ENCODE data around the gene SH3BGR.

The SH3BGR gene

GRCh38 chr21:39552856-39553255, 101.1 kb downstream of the SH3BGR start:
- ATAC-seq (replicated peaks; ENCODE audit: extremely low read depth, poor library complexity, severe bottlenecking) (no peak), DNase-seq (ENCODE audit: low spot score in 2 of 2) (no peak)
- Mint-ChIP-seq H3K4me3 (no peak overlapping the region), H3K27me3 (peaks cover 14% of the 10 kb centered on the region), H3K36me3 (ENCODE audit: insufficient read depth) (no peaks in the 10 kb centered on the region), H3K4me1 (no peaks in the 10 kb centered on the region), H3K27ac (ENCODE audit: low read depth) (no peak overlapping the region), H3K9me3 (no peaks in the 10 kb centered on the region)

DNA sequence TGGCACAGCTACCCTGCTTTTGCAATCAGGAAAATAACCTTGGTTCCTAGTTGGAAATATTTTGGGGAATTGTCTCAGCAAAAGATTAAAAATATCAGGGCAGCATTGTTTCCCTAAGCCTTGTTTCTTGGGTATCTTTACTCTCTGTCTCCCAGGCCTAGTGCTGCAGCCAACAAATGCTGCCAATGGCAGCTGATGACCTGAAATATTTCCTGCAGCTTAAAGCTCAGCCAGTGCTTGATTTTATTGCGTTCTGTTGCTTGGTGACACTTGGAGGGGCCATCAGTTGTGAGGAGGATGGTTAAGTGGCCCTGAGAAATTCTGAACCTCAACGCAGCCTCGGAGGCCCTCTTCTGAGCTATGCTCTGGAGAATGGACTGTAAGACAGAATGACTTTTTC, 101.6 kb downstream of the SH3BGR start:
- DNase-seq (ENCODE audit: low spot score in 2 of 2) (no peak), ATAC-seq (replicated peaks; ENCODE audit: extremely low read depth, poor library complexity, severe bottlenecking) (no peak)
- Mint-ChIP-seq H3K36me3 (ENCODE audit: insufficient read depth) (no peaks in the 10 kb centered on the region), H3K27ac (ENCODE audit: low read depth) (no peak overlapping the region), H3K4me3 (no peak overlapping the region), H3K4me1 (no peaks in the 10 kb centered on the region), H3K9me3 (peaks cover 4% of the 10 kb centered on the region), H3K27me3 (peaks cover 9% of the 10 kb centered on the region)

GRCh38 chr21:39555911-39556590, 104.3 kb downstream of the SH3BGR start:
- ATAC-seq (replicated peaks; ENCODE audit: extremely low read depth, poor library complexity, severe bottlenecking): no peak
- no peak for DNase-seq (ENCODE audit: low spot score in 2 of 2)
- Mint-ChIP-seq H3K27ac (ENCODE audit: low read depth) (no peak overlapping the region), H3K36me3 (ENCODE audit: insufficient read depth) (no peaks in the 10 kb centered on the region), H3K9me3 (peaks cover 5% of the 10 kb centered on the region), H3K4me1 (no peaks in the 10 kb centered on the region), H3K4me3 (no peak overlapping the region), H3K27me3 (peaks cover 5% of the 10 kb centered on the region)

- no peaks in the 10 kb centered on the region for H3K27me3 Mint-ChIP-seq
- no peak for ATAC-seq (replicated peaks; ENCODE audit: extremely low read depth, poor library complexity, severe bottlenecking)
- H3K4me3 Mint-ChIP-seq: no peak overlapping the region
- DNase-seq (ENCODE audit: low spot score in 2 of 2): no peak
- peaks cover 5% of the 10 kb centered on the region for H3K9me3 Mint-ChIP-seq
- H3K36me3 Mint-ChIP-seq (ENCODE audit: insufficient read depth): no peaks in the 10 kb centered on the region
- H3K27ac Mint-ChIP-seq (ENCODE audit: low read depth): no peak overlapping the region
- no peaks in the 10 kb centered on the region for H3K4me1 Mint-ChIP-seq
These were observed 107.7 kb downstream of the SH3BGR start for GRCh38 chr21:39559511-39559910.

DNA sequence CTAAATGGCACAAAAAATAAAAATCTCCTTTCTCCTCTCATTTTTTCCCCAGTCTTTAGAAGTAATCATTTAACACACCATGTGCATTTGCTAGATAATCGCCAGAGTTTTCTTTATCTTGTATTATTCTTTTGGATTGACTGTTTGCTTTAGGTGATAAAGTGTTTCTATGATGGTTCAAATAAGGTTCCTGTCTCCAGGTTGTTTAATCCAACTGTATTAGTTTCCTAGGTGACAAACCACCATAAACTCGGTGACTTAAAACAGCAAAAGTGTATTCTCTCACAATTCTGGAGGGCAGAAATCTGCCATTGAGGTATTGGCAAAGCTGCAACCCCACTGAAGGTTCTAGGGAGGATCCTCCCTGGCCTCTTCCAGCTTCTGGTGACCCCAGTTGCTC, 109.4 kb downstream of the SH3BGR start:
- no peak for ATAC-seq (replicated peaks; ENCODE audit: extremely low read depth, poor library complexity, severe bottlenecking)

DNA sequence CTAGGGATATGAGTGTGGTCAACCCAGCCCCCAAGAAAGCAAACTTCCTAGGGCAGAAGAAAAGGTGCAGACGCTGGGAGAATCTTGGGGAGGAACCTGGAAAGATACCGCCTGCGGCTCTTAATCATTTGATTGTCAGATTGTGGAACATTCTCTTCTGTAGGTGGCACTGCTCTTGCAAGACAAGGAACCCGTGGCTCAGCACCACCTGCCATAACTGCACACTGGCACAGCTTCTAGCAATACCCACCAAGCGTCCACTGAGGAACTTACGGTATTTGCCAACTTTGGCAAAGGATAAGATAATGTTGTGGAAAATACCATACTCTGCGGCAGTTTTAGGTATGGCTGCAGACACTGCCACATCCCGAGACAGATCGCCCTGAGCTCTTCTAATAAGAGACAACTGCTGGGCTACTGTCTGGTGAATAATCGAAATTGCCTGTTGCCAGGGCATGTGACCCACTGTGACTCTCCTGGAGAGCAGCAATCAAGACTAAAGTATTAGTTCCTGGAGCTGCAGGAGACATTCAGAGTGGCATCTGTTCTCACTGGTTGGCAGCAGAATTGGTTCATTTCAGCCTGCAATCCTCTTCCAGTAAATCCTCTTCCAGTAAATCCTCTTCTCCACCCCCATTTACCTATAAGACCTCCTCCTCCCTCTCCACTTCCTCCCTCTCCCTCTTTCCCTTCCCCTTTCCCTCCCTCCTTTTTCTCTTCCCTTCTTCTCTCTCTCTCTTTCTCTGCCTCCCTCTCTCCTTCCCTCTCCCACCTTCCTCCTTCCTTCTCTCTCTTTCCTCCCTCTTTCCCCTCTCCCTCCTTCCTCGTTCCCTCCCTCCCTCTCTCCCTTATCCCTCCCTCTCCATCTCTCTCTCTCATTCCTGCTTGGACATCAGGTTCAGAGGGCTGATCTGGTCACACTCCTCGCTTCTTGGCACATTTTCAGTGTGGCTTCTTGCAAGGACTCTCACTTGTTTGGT, 111.3 kb downstream of the SH3BGR start:
- no peak overlapping the region for H3K4me3 Mint-ChIP-seq
- H3K9me3 Mint-ChIP-seq: peaks cover 3% of the 10 kb centered on the region
- DNase-seq (ENCODE audit: low spot score in 2 of 2) (no peak), ATAC-seq (replicated peaks; ENCODE audit: extremely low read depth, poor library complexity, severe bottlenecking) (no peak)
- H3K27me3 Mint-ChIP-seq: no peaks in the 10 kb centered on the region
- H3K4me1 Mint-ChIP-seq: no peaks in the 10 kb centered on the region
- no peak overlapping the region for H3K27ac Mint-ChIP-seq (ENCODE audit: low read depth)
- no peaks in the 10 kb centered on the region for H3K36me3 Mint-ChIP-seq (ENCODE audit: insufficient read depth)

More for the DNA sequence above, 109.4 kb downstream of the SH3BGR start:
- no peak for DNase-seq (ENCODE audit: low spot score in 2 of 2)
- Mint-ChIP-seq H3K36me3 (ENCODE audit: insufficient read depth) (no peaks in the 10 kb centered on the region), H3K9me3 (peaks cover 5% of the 10 kb centered on the region), H3K27me3 (no peaks in the 10 kb centered on the region), H3K4me1 (no peaks in the 10 kb centered on the region), H3K4me3 (no peak overlapping the region), H3K27ac (ENCODE audit: low read depth) (no peak overlapping the region)

DNA sequence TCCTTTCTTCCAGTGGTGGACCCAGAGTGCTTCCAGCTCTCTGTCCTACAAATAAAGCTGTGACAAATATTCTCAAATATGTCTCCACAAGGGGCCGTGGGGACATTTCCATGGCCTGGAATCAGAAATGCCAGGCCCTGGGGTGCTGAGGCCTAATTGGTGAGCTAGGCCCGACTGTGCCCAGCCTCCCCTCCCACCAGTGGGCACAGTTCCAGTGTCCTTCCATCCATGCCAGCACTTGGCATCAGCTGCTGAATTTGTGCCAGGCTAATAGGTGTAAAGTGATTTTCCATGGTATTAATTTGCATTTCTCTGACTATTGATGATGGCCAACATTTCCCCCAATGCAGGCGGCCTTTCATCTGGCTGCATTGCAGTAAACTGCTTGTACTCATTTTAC, 112.4 kb downstream of the SH3BGR start:
- H3K27ac Mint-ChIP-seq (ENCODE audit: low read depth): no peak overlapping the region
- no peak overlapping the region for H3K4me3 Mint-ChIP-seq
- DNase-seq (ENCODE audit: low spot score in 2 of 2): no peak
- no peak for ATAC-seq (replicated peaks; ENCODE audit: extremely low read depth, poor library complexity, severe bottlenecking)
- H3K4me1 Mint-ChIP-seq: no peaks in the 10 kb centered on the region
- H3K9me3 Mint-ChIP-seq: no peaks in the 10 kb centered on the region
- no peaks in the 10 kb centered on the region for H3K36me3 Mint-ChIP-seq (ENCODE audit: insufficient read depth)
- no peaks in the 10 kb centered on the region for H3K27me3 Mint-ChIP-seq

Measured in central memory CD8-positive, alpha-beta T cell (primary cell).